Ovary (tissue), 9 donors: Measurements from ENCODE around the gene PPRC1. TPM values are rescaled to one million over a fixed set of nuclear protein-coding genes. Genes with fewer than 3 reads are reported as not detected.

ENCODE experiments used
- DNase-seq, 5 donors: peaks; one replicate each; pipeline ENCODE4 v3.0.0-alpha.2; 2019 to 2020
- H3K27ac ChIP-seq, 2 donors: fragments of 200-600 bp; one replicate each; pipeline versions ENCODE4 v1.5.1 to v1.8.0; 2019 to 2022
- H3K27me3 ChIP-seq: fragments of 200-600 bp; one replicate; pipeline ENCODE4 v1.8.0; 2022
- H3K36me3 ChIP-seq: fragments of 200-600 bp; sonication (generic); one replicate; pipeline ENCODE4 v1.5.1; 2019
- H3K4me1 ChIP-seq: one replicate; pipeline ENCODE4 v1.8.1; 2013; ENCODE audit warnings: mild to moderate bottlenecking, moderate library complexity; ENCODE audit not compliant: insufficient read depth
- H3K4me3 ChIP-seq: fragments of 200-600 bp; sonication (generic); one replicate; pipeline ENCODE4 v1.5.1; 2017
- H3K9me3 ChIP-seq, 2 donors: fragments of 200-600 bp in 1 of 2; sonication (generic) in 1 of 2; one replicate each; pipeline versions ENCODE4 v1.5.1 to v1.8.1; 2013 to 2019; ENCODE audit warnings: mild to moderate bottlenecking in 1 of 2, moderate library complexity in 1 of 2
- EP300 ChIP-seq: sonication (generic); formaldehyde crosslinking; IDR thresholded peaks from one replicate; pipeline ENCODE4 v1.6.1; 2017; ENCODE audit warnings: antibody characterized with exemption
- POLR2A ChIP-seq: fragments of 450-650 bp; IDR thresholded peaks from one replicate; pipeline ENCODE4 v1.6.1; 2017; ENCODE audit warnings: antibody characterized with exemption, mild to moderate bottlenecking, moderate library complexity
- WGBS, 3 donors: extraction: QIAGEN DNeasy Blood & Tissue Kit in 1 of 3; methylation state at CpG; one replicate each; pipeline versions ENCODE4 v1.1.5 to v1.1.7; 2013 to 2017; 5-methylcytosine and 5-hydroxymethylcytosine counted together
- intact Hi-C, 4 donors: fragments of 100-400 bp; cut with DNase I; formaldehyde crosslinking; loops; one replicate each; pipeline versions ENCODE4 v1.11.0 to v1.15.1; 2022 to 2023
- polyA plus RNA-seq, 2 donors: library from polyadenylated mRNA; stranded (reverse); fragments of 200-250 nt in 1 of 2; fragments of 350-450 nt in 1 of 2; fragmentation: Illumina TruSeq in 1 of 2; extraction: RNeasy Lipid Tissue Mini Kit (QIAGEN cat#74804) in 1 of 2; gene quantifications; one replicate each; pipeline ENCODE4 v1.2.3, GENCODE V29; 2013 to 2014
- total RNA-seq, 7 donors: library from RNA; depleted of rRNA in 2 of 7; stranded (reverse); fragments of >200 nt in 2 of 7; fragmentation: NEBNext Ultra II Directional in 3 of 7; extraction: Animal tissue kit (Norgen Biotek cat#: 25700) in 3 of 7; gene quantifications; one replicate each; pipeline versions ENCODE4 v1.1.0 to v1.2.4, GENCODE V29; 2016 to 2023
- TF ChIP-seq, protein P1 (sequence below), 3 donors: fragments of 450-650 bp in 2 of 3; fragments of 200-600 bp in 1 of 3; IDR thresholded peaks; one replicate each; pipeline versions ENCODE4 v1.5.1 to v1.8.0; 2016 to 2022; ENCODE audit warnings: antibody characterized with exemption in 3 of 3, mild to moderate bottlenecking in 1 of 3
- donor health status: DM: no; HTN: no; CAD: no; lungs with moderate emphysema.
- donor health status: DM: no; HTN: no; CAD: no.
- donor health status: Bipolar disorder and iron deficiency.
- donor health status: DM: yes; HTN: yes; CAD: no.
- donor health status: DM: no; HTN: no; CAD: no.
- donor health status: DM: yes; HTN: yes; CAD: no.

PPRC1 gene
- total and polyA plus RNA-seq, 9 donors: 11.8 to 68.7 (median 35.1) TPM

DNA sequence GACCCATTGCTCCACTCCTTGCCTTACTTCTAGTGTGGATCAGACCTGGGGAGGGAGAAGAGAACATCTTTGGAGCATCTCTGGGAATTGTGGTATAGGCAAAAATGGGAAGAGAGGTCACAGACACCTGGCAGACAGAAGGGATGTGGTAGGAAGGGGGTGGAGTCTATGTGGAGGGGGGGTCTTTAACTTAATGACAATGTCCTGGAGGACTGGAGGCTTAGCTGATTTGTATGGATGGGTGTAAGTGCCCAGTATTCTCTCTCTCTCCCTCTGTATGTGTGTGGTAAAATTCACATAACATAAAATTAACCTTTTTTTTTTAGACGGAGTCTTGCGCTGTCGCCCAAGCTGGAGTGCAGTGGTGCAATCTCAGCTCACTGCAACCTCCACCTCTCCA lies 9.6 kb upstream of the PPRC1 start:
- DNase-seq: no peak
- Histone ChIP-seq H3K27ac (peak overlapping the region in 1 of 2 donors; percentile 99), H3K9me3 (no peaks in the 10 kb centered on the region), H3K36me3 (no peaks in the 10 kb centered on the region), H3K27me3 (no peaks in the 10 kb centered on the region), H3K4me1 (peaks cover 10% of the 10 kb centered on the region), H3K4me3 (no peak overlapping the region)
- intact Hi-C loops: no loop called here
- no peak for TF ChIP-seq EP300
- no peak for TF ChIP-seq POLR2A
- TF ChIP-seq, protein P1, sequence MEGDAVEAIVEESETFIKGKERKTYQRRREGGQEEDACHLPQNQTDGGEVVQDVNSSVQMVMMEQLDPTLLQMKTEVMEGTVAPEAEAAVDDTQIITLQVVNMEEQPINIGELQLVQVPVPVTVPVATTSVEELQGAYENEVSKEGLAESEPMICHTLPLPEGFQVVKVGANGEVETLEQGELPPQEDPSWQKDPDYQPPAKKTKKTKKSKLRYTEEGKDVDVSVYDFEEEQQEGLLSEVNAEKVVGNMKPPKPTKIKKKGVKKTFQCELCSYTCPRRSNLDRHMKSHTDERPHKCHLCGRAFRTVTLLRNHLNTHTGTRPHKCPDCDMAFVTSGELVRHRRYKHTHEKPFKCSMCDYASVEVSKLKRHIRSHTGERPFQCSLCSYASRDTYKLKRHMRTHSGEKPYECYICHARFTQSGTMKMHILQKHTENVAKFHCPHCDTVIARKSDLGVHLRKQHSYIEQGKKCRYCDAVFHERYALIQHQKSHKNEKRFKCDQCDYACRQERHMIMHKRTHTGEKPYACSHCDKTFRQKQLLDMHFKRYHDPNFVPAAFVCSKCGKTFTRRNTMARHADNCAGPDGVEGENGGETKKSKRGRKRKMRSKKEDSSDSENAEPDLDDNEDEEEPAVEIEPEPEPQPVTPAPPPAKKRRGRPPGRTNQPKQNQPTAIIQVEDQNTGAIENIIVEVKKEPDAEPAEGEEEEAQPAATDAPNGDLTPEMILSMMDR (IDR thresholded peaks at IDR 0.05): no peak
- WGBS, 3 donors: 94 to 96% (median 94%) methylated on average over 3 of the region's 3 CpGs

DNA sequence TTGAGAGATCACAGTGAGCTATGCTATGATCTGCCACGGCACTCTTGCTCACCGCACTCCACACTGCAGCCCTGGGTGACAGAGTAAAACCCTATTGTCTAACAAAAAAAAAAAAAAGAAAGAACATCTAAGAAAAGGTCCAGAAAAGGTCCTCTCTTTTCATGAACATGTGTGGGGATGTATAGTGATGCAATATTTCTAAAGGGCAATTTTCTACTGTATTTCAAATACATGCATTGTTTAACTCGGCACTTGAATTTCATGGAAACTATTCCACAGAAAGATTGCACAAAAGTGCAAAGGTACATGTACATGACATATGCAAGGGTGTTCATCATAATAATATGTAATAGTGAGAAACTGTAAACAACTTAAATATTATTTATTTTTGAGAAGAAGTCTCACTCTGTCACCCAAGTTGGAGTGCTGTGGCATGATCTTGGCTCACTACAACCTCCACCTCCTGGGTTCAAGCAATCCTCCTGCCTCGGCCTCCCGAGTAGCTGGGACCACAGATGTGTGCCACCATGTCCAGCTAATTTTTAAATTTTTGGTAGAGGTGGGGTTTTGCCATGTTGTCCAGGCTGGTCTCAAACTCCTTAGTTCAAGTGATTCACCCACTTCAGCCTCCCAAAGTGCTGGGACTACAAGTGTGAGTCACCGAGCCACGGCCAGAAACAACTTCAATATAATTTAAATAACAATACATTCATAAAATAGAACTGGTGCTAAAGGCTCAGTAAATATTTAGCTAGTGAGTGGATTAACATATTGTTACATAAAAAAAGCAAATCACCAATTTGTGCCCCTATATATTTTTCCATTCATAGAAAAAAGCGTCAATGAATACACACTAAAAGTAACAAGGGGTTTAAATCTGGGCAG lies 1.3 kb upstream of the PPRC1 start:
- Histone ChIP-seq H3K36me3 (no peaks in the 10 kb centered on the region), H3K27ac (no peak overlapping the region), H3K4me1 (peaks cover 4% of the 10 kb centered on the region), H3K4me3 (no peak overlapping the region), H3K27me3 (no peaks in the 10 kb centered on the region), H3K9me3 (no peaks in the 10 kb centered on the region)
- no peak for DNase-seq
- TF ChIP-seq EP300: no peak
- TF ChIP-seq, protein P1 (IDR thresholded peaks at IDR 0.05): no peak
- no peak for TF ChIP-seq POLR2A
- intact Hi-C loops: no loop called here
- WGBS, 3 donors: 88 to 90% (median 90%) methylated on average over 8 of the region's 8 CpGs

DNA sequence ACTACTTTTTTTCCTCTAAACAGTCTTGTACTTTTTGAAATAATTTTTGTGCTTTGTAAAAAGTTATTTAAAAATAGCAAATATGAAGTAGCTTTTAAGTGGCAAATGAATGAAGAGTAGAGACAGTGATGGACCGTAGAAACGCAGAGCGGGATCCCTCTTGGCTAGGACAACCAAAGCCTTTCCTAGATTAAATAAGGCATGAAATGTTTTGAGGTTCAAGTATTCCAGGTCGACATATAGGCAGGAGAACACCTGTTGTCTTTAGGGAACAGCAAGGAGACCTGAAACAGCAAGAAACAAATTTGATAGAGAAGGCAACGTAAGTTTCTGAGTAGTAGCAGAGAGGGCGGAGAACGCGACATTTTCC lies 662 bp upstream of the PPRC1 start:
- no peak for DNase-seq
- H3K4me3 ChIP-seq: peak overlapping the region; percentile 70
- intact Hi-C loops: no loop called here

DNA sequence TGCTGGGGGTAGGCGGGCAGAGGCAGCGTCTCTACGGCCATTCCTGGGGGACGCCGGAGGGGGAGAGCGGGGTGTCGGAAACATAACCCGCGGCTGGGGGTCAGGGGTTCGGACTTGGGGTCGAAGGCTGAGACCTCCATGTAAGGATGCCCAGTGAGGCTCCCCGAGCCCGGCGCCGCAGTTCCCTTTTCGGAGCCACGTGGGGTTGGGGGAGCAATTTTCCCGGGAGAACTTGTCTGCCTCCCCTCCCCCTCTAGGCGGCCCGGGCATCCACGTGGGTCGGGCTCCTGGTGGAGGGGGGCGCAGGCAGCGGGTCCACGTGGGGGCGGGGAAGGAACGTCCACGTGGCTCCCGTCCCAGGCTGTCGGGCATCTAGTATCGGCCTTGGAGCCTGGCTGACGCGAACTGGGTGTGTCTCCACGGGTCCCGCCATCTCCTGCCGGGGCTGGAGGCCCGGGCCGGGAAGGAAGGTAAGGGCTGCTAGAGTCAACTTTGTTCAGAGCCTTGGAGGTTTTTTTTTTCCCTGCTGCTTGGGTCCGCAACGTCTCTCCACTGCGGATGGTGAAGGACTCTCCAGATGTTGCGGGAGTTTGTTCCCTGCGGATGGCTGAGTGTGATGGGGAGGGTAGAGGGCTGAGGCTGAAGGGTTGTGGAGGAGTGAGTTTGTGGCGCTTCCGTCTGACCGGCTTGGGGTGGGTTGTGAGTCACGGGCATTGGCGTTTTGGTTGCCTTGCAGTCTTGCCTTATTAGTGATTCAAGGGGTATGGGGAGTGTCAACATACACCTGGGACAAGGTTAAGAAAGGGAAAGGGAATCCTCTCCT lies 744 bp downstream of the PPRC1 start:
- no peaks in the 10 kb centered on the region for H3K9me3 ChIP-seq
- TF ChIP-seq EP300 (peak; percentile 27), POLR2A (no peak)
- TF ChIP-seq, protein P1 (IDR thresholded peaks at IDR 0.05): peak in 1 of 3 donors; percentile 21
- no peaks in the 10 kb centered on the region for H3K27me3 ChIP-seq
- H3K4me3 ChIP-seq: peak overlapping the region; percentile 70
- H3K27ac ChIP-seq: peak overlapping the region; percentile 92
- intact Hi-C loops: no loop called here
- WGBS, 3 donors: 0 to 1% (median 1%) methylated on average over 29 to 48 of the region's 48 CpGs
- no peaks in the 10 kb centered on the region for H3K36me3 ChIP-seq
- peaks cover 7% of the 10 kb centered on the region for H3K4me1 ChIP-seq
- peak; percentile 92 to 95 (median 92) for DNase-seq

More for the DNA sequence above, 662 bp upstream of the PPRC1 start:
- WGBS, 3 donors: 21 to 23% (median 23%) methylated on average over 8 of the region's 8 CpGs
- TF ChIP-seq, protein P1 (IDR thresholded peaks at IDR 0.05): no peak
- TF ChIP-seq POLR2A (no peak), EP300 (no peak)
- peaks cover 7% of the 10 kb centered on the region for H3K4me1 ChIP-seq
- H3K9me3 ChIP-seq: no peaks in the 10 kb centered on the region
- H3K36me3 ChIP-seq: no peaks in the 10 kb centered on the region
- H3K27me3 ChIP-seq: no peaks in the 10 kb centered on the region
- H3K27ac ChIP-seq: peak overlapping the region in 1 of 2 donors; percentile 92
